GM19351 (cell line): ENCODE measurements around the gene DNAJC30.

Experiments used
- ATAC-seq: cut with Tn5 transposase; IDR thresholded peaks from one replicate; pipeline ENCODE4 v1.9.1; 2021; ENCODE audit warnings: mild to moderate bottlenecking, moderate library complexity; ENCODE audit not compliant: unreplicated experiment

Gene DNAJC30

GRCh38 chr7:73650524-73650923 is 32.7 kb downstream of the DNAJC30 start:
- no peak for ATAC-seq

DNA sequence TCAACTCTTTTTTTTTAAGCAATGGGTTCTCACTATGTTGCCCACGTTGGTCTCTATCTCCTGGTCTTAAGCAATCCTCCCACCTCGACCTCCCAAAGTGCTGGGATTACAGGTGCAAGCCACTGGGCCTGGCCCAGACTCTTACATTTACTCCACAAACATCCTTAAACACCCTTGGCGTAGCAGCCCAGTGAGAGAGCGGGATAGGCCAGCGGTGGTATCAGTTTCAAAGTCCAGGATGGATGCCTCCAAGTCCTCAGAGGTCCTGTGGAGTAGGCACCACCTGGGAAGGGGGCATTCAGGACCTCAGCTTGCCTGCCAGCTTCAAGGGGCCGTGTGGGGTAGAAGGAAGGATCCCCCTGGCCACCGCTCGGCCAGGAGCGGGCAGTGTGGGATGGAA is 33.7 kb downstream of the DNAJC30 start:
- ATAC-seq = no peak

DNA sequence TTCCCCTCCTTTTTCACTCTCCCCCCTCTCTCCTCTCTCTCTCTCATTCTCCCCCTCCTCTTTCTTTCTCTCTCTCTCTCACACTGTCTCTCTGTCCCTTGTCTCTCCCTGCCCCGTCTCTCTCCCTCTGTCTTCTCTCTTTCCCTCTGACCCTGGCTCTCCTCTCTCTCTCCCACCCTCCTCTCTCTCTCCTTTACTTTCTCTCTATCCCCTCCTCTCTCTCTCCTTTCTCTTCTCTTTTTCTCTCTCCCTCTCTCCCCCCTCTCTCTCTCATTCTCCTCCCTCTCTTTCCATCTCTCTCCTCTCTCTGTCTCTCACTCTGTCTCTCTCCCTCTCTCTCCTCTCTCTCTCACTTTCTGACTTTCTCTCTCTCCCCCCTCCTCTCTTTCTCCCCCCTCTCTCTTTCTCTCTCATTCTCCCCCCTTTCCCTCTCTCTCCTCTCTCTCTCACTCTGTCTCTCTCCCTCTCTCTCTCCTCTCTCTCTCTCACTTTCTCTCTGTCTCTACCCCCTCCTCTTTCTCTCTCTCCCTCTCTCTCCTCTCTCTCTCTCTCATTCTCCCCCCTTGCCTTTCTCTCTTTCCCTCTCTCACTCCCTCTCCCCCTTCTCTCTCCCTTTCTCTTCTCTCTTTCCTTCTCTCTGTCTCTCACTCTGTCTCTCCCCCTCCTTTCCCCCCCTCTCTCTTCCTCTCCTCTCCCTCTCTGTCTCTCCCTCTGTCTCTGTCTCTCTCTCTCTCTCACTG is 34.5 kb downstream of the DNAJC30 start:
- ATAC-seq = no peak

GRCh38 chr7:73647725-73648592 is 35.3 kb downstream of the DNAJC30 start:
- ATAC-seq = no peak

DNA sequence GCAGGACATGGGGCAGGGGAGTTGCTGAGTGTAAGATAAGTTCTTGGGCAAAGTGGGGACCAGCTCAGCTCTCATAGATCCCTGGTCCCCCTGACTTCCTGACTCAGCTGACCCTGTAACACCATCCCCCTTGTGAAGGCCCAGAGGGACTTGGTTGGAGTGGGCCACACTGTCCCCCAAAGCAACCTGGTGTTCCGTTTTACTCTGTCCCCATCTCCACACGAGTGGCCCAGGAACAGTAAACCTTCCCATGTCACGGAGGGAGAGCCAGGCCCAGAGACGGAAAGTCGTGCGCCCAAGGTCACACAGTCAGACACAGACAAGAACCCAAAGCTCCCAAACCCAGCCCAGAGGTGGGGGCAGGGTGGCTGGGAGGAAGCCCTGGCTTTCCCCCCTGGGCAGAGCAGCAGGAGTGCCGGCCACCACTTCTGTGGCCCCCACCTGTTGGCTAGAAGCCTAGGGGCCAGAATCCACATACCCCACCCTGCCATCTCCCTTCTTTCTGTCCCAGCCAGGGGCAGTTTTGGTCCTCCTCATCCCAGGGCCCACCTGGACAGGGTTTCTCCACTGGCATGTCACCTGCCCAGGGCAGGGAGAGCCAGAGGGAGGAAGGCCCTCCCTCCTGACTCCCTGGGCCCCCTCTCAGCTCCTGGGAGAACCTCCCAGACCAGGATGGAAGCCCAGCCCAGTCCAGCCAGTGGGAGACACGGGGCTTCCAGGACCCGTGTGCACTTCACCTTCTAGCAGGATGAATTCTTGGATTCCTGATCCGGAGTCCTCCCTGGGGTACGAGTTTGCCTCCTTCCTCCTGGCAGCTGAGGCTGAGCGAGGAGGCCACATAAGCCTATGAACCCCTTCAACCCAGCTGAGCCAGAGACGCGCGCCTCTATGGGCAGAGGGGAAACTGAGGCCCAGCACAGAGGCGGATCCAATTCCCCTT is 36.2 kb downstream of the DNAJC30 start:
- no peak for ATAC-seq

DNA sequence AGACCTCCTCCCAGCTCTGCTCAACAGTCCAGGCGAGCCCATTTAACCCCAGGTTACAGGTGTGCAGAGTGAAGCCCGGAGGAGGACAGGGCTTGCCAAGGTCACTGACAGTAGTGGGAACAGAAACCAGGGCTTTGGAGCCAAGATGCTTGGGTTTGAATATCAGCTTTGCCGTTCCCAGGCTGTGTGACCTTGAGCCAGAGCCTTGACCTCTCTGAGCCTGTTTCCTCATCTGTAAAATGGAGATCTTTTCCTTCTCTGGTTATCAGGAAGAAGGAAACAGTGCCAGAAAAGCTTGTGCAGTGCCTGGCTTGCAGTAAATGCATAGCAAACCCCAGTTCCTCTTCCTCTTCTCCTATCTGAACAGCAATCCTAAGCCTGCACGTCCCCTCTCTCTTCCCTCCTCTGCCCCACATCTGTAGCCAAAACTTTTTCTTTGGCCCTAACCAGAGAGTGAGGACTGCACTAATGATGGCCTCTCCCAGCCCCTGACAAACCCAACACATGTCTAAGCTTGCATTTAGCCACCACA is 37.5 kb downstream of the DNAJC30 start:
- no peak for ATAC-seq

GRCh38 chr7:73644688-73645286 is 38.5 kb downstream of the DNAJC30 start:
- ATAC-seq = no peak

DNA sequence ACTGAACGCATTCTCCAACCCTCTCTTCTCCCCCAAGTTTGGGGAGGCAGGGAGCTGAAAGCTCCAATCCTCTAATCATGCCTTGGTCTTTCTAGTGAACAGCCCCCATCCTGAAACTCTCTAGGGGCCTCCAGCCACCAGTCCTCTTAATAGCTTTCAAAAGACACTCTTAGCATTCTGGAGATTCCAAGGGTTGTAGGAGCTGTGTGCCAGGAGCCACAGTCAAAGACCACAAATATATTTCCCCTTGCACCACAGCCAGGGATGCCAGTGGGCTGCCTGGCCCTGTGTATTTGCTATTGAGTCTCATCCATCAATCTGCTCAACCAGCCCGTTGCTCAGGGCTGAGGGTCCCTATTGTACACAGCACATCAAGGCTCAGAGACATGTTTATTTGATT is 40.4 kb downstream of the DNAJC30 start:
- ATAC-seq = no peak

- ATAC-seq = no peak
These were observed 44.3 kb downstream of the DNAJC30 start for GRCh38 chr7:73638911-73639310.

- no peak for ATAC-seq
These were observed 47.6 kb downstream of the DNAJC30 start for GRCh38 chr7:73635428-73636200.

GRCh38 chr7:73633844-73634243 is 49.4 kb downstream of the DNAJC30 start:
- no peak for ATAC-seq

DNA sequence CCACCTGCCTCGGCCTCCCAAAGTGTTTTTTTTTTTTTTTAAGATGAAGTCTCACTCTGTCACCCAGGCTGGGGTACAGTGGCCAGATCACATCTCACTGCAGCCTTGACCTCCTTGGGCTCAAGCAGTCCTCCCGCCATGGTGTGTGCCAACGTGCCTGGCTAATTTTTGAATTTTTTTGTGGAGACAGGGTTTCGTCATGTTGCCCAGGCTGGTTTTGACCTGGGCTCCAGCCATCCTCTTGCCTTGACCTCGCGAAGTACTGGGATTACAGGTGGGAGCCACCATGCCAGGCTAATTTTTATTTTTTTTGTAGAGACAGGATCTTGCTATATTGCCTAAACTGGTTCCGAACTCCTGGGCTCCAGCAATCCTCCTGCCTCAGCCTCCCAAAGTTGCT is 49.9 kb downstream of the DNAJC30 start:
- ATAC-seq = no peak

GRCh38 chr7:73631558-73631957 is 51.7 kb downstream of the DNAJC30 start:
- no peak for ATAC-seq
